Naive thymus-derived CD4-positive, alpha-beta T cell (primary cell): Measurements from ENCODE around the gene CHST13. TPM values are rescaled to one million over a fixed set of nuclear protein-coding genes. Genes with fewer than 3 reads are reported as not detected.

Experiments used
- ATAC-seq: fragments of 150-1000 bp; cut with Tn5 transposase; 2 replicates; pipeline ENCODE4 v1.10.0; 2021; ENCODE audit warnings: mild to moderate bottlenecking, moderate library complexity
- CTCF ChIA-PET: fragments of 350-600 bp; sonication (Branson Sonifier 250); formaldehyde crosslinking; loops from one replicate; lab custom pipeline; 2021; ENCODE audit warnings: antibody characterized with exemption; lab: Charles Lee
- POLR2A ChIA-PET: fragments of 350-600 bp; sonication (Branson Sonifier 250); formaldehyde crosslinking; loops from one replicate; lab custom pipeline; 2021; ENCODE audit warnings: antibody characterized with exemption, inconsistent platforms; lab: Charles Lee
- DNase-seq, 9 donors: peaks; one replicate each; pipeline versions ENCODE4 v3.0.0 to v3.0.0-alpha.2; 2020 to 2022; ENCODE audit warnings: mixed read lengths in 1 of 9
- H3K27ac ChIP-seq: one replicate; pipeline ENCODE4 v1.7.0; 2013; ENCODE audit warnings: mild to moderate bottlenecking, low read depth, low read length, moderate library complexity
- H3K27me3 ChIP-seq, 2 donors: one replicate each; pipeline ENCODE4 v1.7.0; 2013; ENCODE audit warnings: low read length in 2 of 2, mild to moderate bottlenecking in 2 of 2, moderate library complexity in 2 of 2; ENCODE audit not compliant: control insufficient read depth in 2 of 2, insufficient read depth in 2 of 2
- H3K36me3 ChIP-seq, 3 experiments: 1 replicate in 2 of 3; 2 replicates in 1 of 3; pipeline ENCODE4 v1.7.0; 2013; ENCODE audit warnings: low read length in 3 of 3, mild to moderate bottlenecking in 3 of 3, moderate library complexity in 1 of 3; ENCODE audit not compliant: insufficient read depth in 3 of 3, control insufficient read depth in 2 of 3
- H3K4me1 ChIP-seq, 2 donors: one replicate each; pipeline ENCODE4 v1.7.0; 2013; ENCODE audit warnings: low read length in 2 of 2, mild to moderate bottlenecking in 2 of 2, moderate library complexity in 1 of 2; ENCODE audit not compliant: control insufficient read depth in 2 of 2, insufficient read depth in 2 of 2
- H3K4me3 ChIP-seq: 2 replicates; pipeline ENCODE4 v1.7.0; 2013; ENCODE audit warnings: mild to moderate bottlenecking, low read length
- H3K9me3 ChIP-seq, 3 experiments: 1 replicate in 2 of 3; 2 replicates in 1 of 3; pipeline ENCODE4 v1.7.0; 2013; ENCODE audit warnings: low read length in 3 of 3; ENCODE audit not compliant: control insufficient read depth in 2 of 3
- H3K27ac Mint-ChIP-seq, 9 donors: one replicate each; pipeline ENCODE4 v1.8.0; 2020 to 2022; ENCODE audit warnings: mixed read lengths in 9 of 9, mild to moderate bottlenecking in 8 of 9, moderate library complexity in 5 of 9, inconsistent platforms in 2 of 9
- H3K27me3 Mint-ChIP-seq, 5 donors: one replicate each; pipeline ENCODE4 v1.8.0; 2021 to 2022; ENCODE audit warnings: mixed read lengths in 5 of 5, mild to moderate bottlenecking in 1 of 5
- H3K36me3 Mint-ChIP-seq, 5 donors: one replicate each; pipeline ENCODE4 v1.8.0; 2020 to 2022; ENCODE audit warnings: mixed read lengths in 5 of 5, mild to moderate bottlenecking in 3 of 5, inconsistent platforms in 1 of 5
- H3K4me1 Mint-ChIP-seq, 7 donors: one replicate each; pipeline ENCODE4 v1.8.0; 2020 to 2022; ENCODE audit warnings: mixed read lengths in 7 of 7, mild to moderate bottlenecking in 3 of 7, inconsistent platforms in 1 of 7
- H3K4me3 Mint-ChIP-seq, 10 donors: one replicate each; pipeline ENCODE4 v1.8.0; 2020 to 2022; ENCODE audit warnings: mild to moderate bottlenecking in 10 of 10, mixed read lengths in 10 of 10, moderate library complexity in 6 of 10, inconsistent platforms in 2 of 10
- H3K9me3 Mint-ChIP-seq, 11 donors: one replicate each; pipeline ENCODE4 v1.8.0; 2020 to 2022; ENCODE audit warnings: mixed read lengths in 11 of 11, mild to moderate bottlenecking in 4 of 11, inconsistent platforms in 1 of 11, moderate library complexity in 1 of 11
- intact Hi-C, 2 donors: fragments of 100-400 bp; cut with micrococcal nuclease; formaldehyde crosslinking; loops; one replicate each; pipeline ENCODE4 v1.15.1; 2023
- polyA plus RNA-seq, 2 donors: library from polyadenylated mRNA; unstranded; fragments of 300-500 nt; fragmentation: Illumina TruSeq; gene quantifications; one replicate each; pipeline ENCODE4 v1.2.3, GENCODE V29; 2021
- total RNA-seq, 6 experiments: library from RNA in 5 of 6; stranded (reverse) in 5 of 6; gene quantifications; 1 replicate in 5 of 6; 2 replicates in 1 of 6; pipeline ENCODE4 v1.2.3 and lab custom pipeline; 2021 to 2026

CHST13 gene
- total and polyA plus RNA-seq, 7 experiments from 2014 or later = 0.21 to 3.8 (median 0.54) TPM; not detected in 3

DNA sequence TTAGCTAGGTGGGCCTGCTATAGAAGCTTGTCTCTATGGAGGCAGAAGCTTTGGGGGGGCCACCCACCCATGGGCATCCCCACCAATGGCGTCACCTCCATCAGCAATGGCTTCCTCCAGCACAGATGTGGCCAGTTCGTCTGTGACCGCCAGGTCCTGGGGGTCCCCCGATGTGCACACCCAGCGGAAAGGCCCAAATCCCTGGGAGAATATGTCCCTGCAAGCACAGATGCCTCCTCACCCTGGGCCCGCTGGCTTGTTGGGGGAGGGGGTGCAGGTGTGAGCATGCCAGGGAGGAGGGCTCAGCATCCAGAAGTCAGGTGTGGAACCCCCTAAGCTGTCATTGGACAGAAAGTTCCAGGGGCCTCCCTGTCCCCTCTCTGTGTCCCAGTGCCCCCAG is 26.0 kb upstream of the CHST13 start:
- Mint-ChIP-seq H3K4me3 (no peak overlapping the region), H3K27ac (no peak overlapping the region), H3K9me3 (no peaks in the 10 kb centered on the region), H3K27me3 (no peaks in the 10 kb centered on the region), H3K4me1 (peaks cover 0 to 13% (median 3%) of the 10 kb centered on the region in 7 donors), H3K36me3 (no peaks in the 10 kb centered on the region)
- no peaks in the 10 kb centered on the region for H3K27me3 ChIP-seq
- CTCF ChIA-PET = no interaction called here
- intact Hi-C loops = no loop called here
- DNase-seq (peak in 1 of 9 donors; percentile 3), ATAC-seq (no peak)
- H3K27ac ChIP-seq = no peak overlapping the region
- H3K4me1 ChIP-seq = no peaks in the 10 kb centered on the region
- H3K4me3 ChIP-seq = no peak overlapping the region
- H3K36me3 ChIP-seq = no peaks in the 10 kb centered on the region
- no peaks in the 10 kb centered on the region for H3K9me3 ChIP-seq
- POLR2A ChIA-PET = no interaction called here

DNA sequence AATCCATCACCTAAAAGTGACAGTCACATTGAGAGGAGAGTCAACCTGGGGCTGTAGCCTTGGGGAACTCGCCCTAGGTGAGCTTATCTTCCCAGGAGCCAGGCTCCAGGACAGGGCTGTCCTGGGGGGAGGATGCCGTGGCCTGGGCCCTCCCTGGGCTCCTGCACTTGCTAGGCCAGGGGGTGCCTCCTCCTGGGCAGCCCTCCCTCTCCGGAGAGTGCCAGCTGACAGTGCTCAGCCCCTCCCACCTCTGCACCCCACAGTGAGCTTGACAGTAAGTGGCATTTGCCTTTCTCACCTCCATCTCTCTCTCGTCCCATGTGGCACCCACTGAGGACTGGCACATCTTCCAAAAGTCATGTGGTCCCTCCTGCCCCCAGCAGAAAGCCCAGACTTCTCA is 25.5 kb upstream of the CHST13 start:
- Histone ChIP-seq H3K27ac (no peak overlapping the region), H3K9me3 (no peaks in the 10 kb centered on the region), H3K4me1 (no peaks in the 10 kb centered on the region), H3K36me3 (no peaks in the 10 kb centered on the region), H3K27me3 (no peaks in the 10 kb centered on the region), H3K4me3 (no peak overlapping the region)
- POLR2A ChIA-PET = no interaction called here
- ATAC-seq = no peak
- CTCF ChIA-PET = no interaction called here
- intact Hi-C loops = no loop called here
- H3K4me1 Mint-ChIP-seq = peaks cover 0 to 13% (median 1%) of the 10 kb centered on the region in 7 donors
- no peaks in the 10 kb centered on the region for H3K36me3 Mint-ChIP-seq
- no peak overlapping the region for H3K4me3 Mint-ChIP-seq
- H3K27ac Mint-ChIP-seq = peak overlapping the region in 2 of 9 donors; percentile 50 to 60
- H3K9me3 Mint-ChIP-seq = no peaks in the 10 kb centered on the region
- H3K27me3 Mint-ChIP-seq = no peaks in the 10 kb centered on the region
- no peak for DNase-seq

DNA sequence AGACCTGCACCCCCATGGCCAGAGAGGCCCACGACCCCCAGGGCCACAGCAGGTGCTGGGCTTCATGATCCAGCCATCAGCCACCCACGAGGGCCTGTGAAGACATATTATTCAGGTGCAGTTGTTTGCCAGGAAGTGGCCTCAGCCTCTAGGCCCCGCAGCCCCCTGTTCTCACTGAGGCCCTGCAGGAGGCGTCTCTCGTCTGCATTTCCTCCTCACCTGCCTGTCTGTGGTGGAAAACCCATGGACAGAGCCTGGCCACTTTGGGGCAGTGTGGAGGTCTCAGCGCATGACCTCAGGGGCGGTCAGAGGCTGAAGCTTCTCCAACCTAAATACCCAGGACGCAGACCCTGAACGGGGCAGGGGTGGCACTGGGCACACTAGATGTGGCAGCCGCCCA is 25.0 kb upstream of the CHST13 start:
- DNase-seq = no peak
- POLR2A ChIA-PET = no interaction called here
- H3K27me3 Mint-ChIP-seq = no peaks in the 10 kb centered on the region
- CTCF ChIA-PET = no interaction called here
- no peaks in the 10 kb centered on the region for H3K9me3 ChIP-seq
- H3K4me3 ChIP-seq = no peak overlapping the region
- intact Hi-C loops = no loop called here
- no peaks in the 10 kb centered on the region for H3K27me3 ChIP-seq
- no peak for ATAC-seq
- no peak overlapping the region for H3K27ac ChIP-seq
- no peaks in the 10 kb centered on the region for H3K4me1 ChIP-seq
- peak overlapping the region in 2 of 9 donors; percentile 50 to 60 for H3K27ac Mint-ChIP-seq
- peaks cover 0 to 13% (median 0%) of the 10 kb centered on the region in 7 donors for H3K4me1 Mint-ChIP-seq
- no peaks in the 10 kb centered on the region for H3K36me3 Mint-ChIP-seq
- no peak overlapping the region for H3K4me3 Mint-ChIP-seq
- H3K36me3 ChIP-seq = no peaks in the 10 kb centered on the region
- no peaks in the 10 kb centered on the region for H3K9me3 Mint-ChIP-seq

DNA sequence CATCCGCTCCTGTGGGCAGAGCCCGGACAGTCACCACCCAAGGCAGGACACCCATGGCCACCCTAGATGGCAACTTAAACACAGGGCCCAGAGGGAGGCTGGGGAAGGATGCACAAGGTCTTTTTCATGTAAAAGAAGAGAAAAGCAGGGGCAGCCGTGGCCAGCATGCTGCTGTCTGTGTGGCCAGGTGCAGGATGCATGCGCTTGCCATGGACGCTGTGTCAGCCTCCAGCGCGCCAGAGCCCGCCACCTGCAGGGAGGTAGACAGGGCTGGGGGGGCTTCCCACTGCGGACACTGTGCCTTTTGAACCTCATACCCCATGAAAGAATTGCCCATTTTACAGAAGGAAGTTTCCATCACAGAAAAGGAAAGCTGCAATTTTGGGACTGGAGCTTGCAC is 24.6 kb upstream of the CHST13 start:
- DNase-seq (no peak), ATAC-seq (no peak)
- no peak overlapping the region for H3K27ac Mint-ChIP-seq
- H3K27ac ChIP-seq = no peak overlapping the region
- H3K4me1 ChIP-seq = no peaks in the 10 kb centered on the region
- CTCF ChIA-PET = no interaction called here
- no peaks in the 10 kb centered on the region for H3K36me3 Mint-ChIP-seq
- H3K9me3 Mint-ChIP-seq = no peaks in the 10 kb centered on the region
- H3K4me3 ChIP-seq = no peak overlapping the region
- intact Hi-C loops = no loop called here
- no peak overlapping the region for H3K4me3 Mint-ChIP-seq
- H3K36me3 ChIP-seq = no peaks in the 10 kb centered on the region
- no peaks in the 10 kb centered on the region for H3K27me3 ChIP-seq
- POLR2A ChIA-PET = no interaction called here
- no peaks in the 10 kb centered on the region for H3K27me3 Mint-ChIP-seq
- H3K9me3 ChIP-seq = no peaks in the 10 kb centered on the region
- peaks cover 0 to 9% (median 0%) of the 10 kb centered on the region in 7 donors for H3K4me1 Mint-ChIP-seq

DNA sequence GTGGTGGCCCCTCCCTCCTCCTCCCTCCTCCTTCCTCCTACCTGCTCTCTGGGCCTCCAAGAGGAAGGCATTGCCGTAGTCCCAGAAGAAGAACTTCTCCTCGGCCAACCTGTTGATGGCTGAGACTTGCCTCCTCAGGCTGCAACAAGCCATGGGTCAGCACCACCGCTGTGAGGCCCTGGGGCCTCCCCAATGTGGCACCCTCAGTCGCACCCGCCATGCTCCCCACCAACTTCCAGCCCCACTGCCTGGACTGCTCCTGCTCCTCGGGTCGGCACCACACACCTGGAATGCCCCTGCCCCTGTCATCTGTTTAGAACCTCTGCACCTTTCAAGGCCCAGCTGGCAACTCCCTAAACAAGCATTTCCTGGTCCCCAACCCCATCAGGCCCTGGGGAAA is 23.9 kb upstream of the CHST13 start:
- no peaks in the 10 kb centered on the region for H3K9me3 Mint-ChIP-seq
- no peak for DNase-seq
- intact Hi-C loops = no loop called here

DNA sequence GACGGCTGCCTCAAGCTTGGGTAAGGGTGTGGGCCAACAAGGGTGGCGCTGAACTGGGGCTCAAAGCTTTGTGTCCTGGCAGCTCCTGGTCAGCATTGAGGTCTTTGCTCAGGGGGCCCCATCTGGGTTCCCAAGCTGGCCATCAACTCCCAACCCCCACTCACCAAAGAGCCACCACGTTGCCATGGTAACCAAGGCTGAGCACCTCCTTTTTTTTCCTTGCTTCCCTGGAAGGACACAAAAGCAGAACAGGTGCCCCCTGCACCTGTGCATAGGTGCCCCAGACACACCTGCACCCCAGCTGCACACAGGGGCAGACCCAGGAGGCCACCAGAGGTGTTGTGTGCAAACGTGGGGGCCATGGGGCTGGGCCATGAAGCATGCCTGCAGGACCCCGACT is 22.9 kb upstream of the CHST13 start:
- DNase-seq (peak in 1 of 9 donors; percentile 3), ATAC-seq (no peak)
- Histone ChIP-seq H3K27me3 (no peaks in the 10 kb centered on the region), H3K9me3 (no peaks in the 10 kb centered on the region), H3K27ac (no peak overlapping the region), H3K4me3 (no peak overlapping the region), H3K4me1 (no peaks in the 10 kb centered on the region), H3K36me3 (no peaks in the 10 kb centered on the region)
- Mint-ChIP-seq H3K27me3 (peaks cover 0 to 3% (median 0%) of the 10 kb centered on the region in 5 donors), H3K9me3 (no peaks in the 10 kb centered on the region), H3K4me3 (no peak overlapping the region), H3K36me3 (no peaks in the 10 kb centered on the region), H3K4me1 (peaks cover 0 to 9% (median 0%) of the 10 kb centered on the region in 7 donors), H3K27ac (no peak overlapping the region)
- intact Hi-C loops = no loop called here
- ChIA-PET POLR2A (no interaction called here), CTCF (no interaction called here)

More for the DNA sequence above, 23.9 kb upstream of the CHST13 start:
- Mint-ChIP-seq H3K4me3 (no peak overlapping the region), H3K27ac (no peak overlapping the region), H3K27me3 (peaks cover 0 to 3% (median 0%) of the 10 kb centered on the region in 5 donors), H3K36me3 (no peaks in the 10 kb centered on the region), H3K4me1 (peaks cover 0 to 9% (median 0%) of the 10 kb centered on the region in 7 donors)
- Histone ChIP-seq H3K36me3 (no peaks in the 10 kb centered on the region), H3K4me3 (no peak overlapping the region), H3K27ac (no peak overlapping the region), H3K27me3 (no peaks in the 10 kb centered on the region), H3K4me1 (no peaks in the 10 kb centered on the region), H3K9me3 (no peaks in the 10 kb centered on the region)
- ChIA-PET CTCF (no interaction called here), POLR2A (no interaction called here)
- no peak for ATAC-seq

DNA sequence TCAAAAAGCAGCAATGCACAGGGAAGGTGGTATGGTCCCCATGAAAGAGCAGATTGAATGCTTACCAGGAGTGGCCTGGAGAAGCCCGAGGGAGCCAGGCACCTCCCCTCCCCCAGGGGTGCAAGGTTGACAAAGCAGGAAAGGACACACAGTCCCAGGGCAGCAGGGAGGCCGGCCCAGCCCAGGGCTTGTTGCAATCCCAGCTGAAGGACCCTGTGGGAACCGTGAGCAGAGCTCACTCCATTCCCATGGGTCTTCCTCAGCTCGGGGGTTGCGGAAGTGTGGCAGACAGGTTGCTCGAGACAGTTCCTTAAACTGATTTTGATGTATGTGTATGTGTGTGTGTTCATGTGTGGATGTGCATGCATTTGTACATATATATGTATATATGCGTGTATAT is 22.2 kb upstream of the CHST13 start:
- no peak overlapping the region for H3K27ac Mint-ChIP-seq
- H3K27ac ChIP-seq = no peak overlapping the region
- H3K4me3 Mint-ChIP-seq = no peak overlapping the region
- ChIA-PET POLR2A (no interaction called here), CTCF (no interaction called here)
- H3K9me3 ChIP-seq = no peaks in the 10 kb centered on the region
- H3K27me3 ChIP-seq = no peaks in the 10 kb centered on the region
- DNase-seq = no peak
- H3K36me3 Mint-ChIP-seq = no peaks in the 10 kb centered on the region
- no peaks in the 10 kb centered on the region for H3K4me1 ChIP-seq
- H3K36me3 ChIP-seq = no peaks in the 10 kb centered on the region
- H3K4me3 ChIP-seq = no peak overlapping the region
- H3K27me3 Mint-ChIP-seq = peaks cover 0 to 4% (median 0%) of the 10 kb centered on the region in 5 donors
- peaks cover 0 to 9% (median 0%) of the 10 kb centered on the region in 7 donors for H3K4me1 Mint-ChIP-seq
- no peaks in the 10 kb centered on the region for H3K9me3 Mint-ChIP-seq
- no peak for ATAC-seq
- intact Hi-C loops = no loop called here
